ENCODE results near the gene NTN5. TPM values are rescaled to one million over a fixed set of nuclear protein-coding genes. Genes with fewer than 3 reads are reported as not detected.
"Not testable (repeated sequence)": the region's sequence is repeated elsewhere in the genome, so short reads cannot be mapped to it uniquely, and the experiment has no call there.

Gene NTN5
- total RNA-seq, 4 donors from 2014 or later: not detected

GRCh38 chr19:48719263-48720171 is 46.7 kb upstream of the NTN5 start, which contains the start of gene MAMSTR:
Gene MAMSTR (minus strand): TSS chr19:48719725. CDS start chr19:48719031, 694 bp downstream.
- H3K4me1 ChIP-seq: peaks cover 52 to 56% of the 10 kb centered on the region in 2 donors
- ATAC-seq (peak; percentile 10 to 38), DNase-seq (peak; percentile 37 to 86)
- H3K27ac ChIP-seq: peak within 1 kb of the TSS; percentile 95 to 98 (median 96)
- no peaks in the 10 kb centered on the region for H3K9me3 ChIP-seq
- no peaks in the 10 kb centered on the region for H3K27me3 ChIP-seq
- TF ChIP-seq CTCF (IDR thresholded peaks at IDR 0.05 in 4 of 5, conservative IDR thresholded peaks at IDR 0.05 in 1 of 5): peak in 1 of 5 experiments; percentile 17
- peak in 1 of 2 donors; percentile 29 for TF ChIP-seq POLR2A (IDR thresholded peaks at IDR 0.05)
- in situ Hi-C loops (cut with MboI; ENCODE audit: low sequenced_read_pairs in 4 of 4) (loop anchor here in 1 of 4 donors (10.0 kb wide), 1 partner anchor 65 kb away; no protein-coding TSS in a partner anchor), intact Hi-C loops (cut with DNase I; ENCODE audit: low total_unique reads) (loop anchor here (1.0 to 5.0 kb wide), 3 partner anchors 19 to 153 kb away; partner anchors contain the start of genes CA11 and PPP1R15A)
- H3K36me3 ChIP-seq: no peaks in the 10 kb centered on the region
- H3K4me3 ChIP-seq: peak within 1 kb of the TSS; percentile 58 to 76 (median 66)

DNA sequence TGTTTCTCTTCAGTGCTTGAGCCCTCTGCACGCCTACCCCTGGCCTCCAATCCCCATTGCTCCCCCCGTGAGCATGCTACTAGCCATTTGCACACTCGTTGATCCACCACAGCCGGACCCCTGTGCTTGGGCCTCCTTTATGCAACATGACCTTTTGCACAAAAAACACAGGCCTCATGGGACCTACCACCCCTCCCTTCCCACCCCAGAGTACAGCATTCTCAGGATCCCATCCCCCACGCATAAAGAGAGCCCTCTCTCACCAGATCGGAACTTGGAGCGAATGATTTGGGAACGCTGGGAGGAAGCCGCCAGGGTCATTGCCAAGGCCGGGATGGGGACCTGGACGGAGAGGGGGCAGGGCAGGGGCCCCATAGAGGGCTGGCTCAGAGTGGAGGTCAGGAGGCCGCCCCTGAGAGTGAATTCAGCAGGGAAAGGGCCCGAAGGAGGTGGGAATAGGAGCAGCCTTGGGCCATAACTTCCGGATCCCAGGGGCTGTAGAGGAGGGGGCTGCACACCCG is 46.0 kb upstream of the NTN5 start:
- peak overlapping the region; percentile 95 to 98 (median 96) for H3K27ac ChIP-seq
- peaks cover 50 to 52% of the 10 kb centered on the region in 2 donors for H3K4me1 ChIP-seq
- in situ Hi-C loops (cut with MboI; ENCODE audit: low sequenced_read_pairs in 4 of 4) (loop anchor here in 1 of 4 donors (10.0 kb wide), 1 partner anchor 64 kb away; no protein-coding TSS in a partner anchor), intact Hi-C loops (cut with DNase I; ENCODE audit: low total_unique reads) (loop anchor here (5.0 kb wide), 2 partner anchors 71 to 154 kb away; partner anchors contain the start of genes CA11 and PPP1R15A)
- H3K36me3 ChIP-seq: no peaks in the 10 kb centered on the region
- no peak for TF ChIP-seq POLR2A (IDR thresholded peaks at IDR 0.05)
- no peak for TF ChIP-seq CTCF (IDR thresholded peaks at IDR 0.05 in 4 of 5, conservative IDR thresholded peaks at IDR 0.05 in 1 of 5)
- no peak for ATAC-seq
- peak overlapping the region; percentile 58 to 76 (median 66) for H3K4me3 ChIP-seq
- no peaks in the 10 kb centered on the region for H3K27me3 ChIP-seq
- H3K9me3 ChIP-seq: no peaks in the 10 kb centered on the region
- peak in 1 of 2 donors; percentile 33 for DNase-seq

DNA sequence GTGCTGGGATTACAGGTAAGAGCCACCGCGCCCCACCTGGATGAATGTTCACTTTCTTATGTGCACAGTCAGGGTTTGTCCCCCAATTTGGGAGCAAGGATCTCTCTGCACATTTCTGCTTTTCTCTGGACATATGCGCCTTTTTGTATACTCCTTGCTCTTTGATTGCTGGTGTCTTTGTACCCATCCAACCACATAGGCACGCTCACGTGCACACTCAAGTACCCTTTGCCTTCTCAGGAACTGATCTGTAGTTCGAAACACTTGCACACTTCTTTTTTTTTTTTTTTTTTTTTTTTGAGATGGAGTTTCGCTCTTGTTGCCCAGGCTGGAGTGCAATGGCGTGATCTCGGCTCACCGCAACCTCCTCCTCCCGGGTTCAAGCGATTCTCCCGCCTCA is 45.3 kb upstream of the NTN5 start:
- intact Hi-C loops (cut with DNase I; ENCODE audit: low total_unique reads): loop anchor here (5.0 kb wide), 2 partner anchors 71 to 154 kb away; partner anchors contain the start of genes CA11 and PPP1R15A
- H3K36me3 ChIP-seq, DNase-seq, ATAC-seq, H3K27me3 ChIP-seq, H3K9me3 ChIP-seq: not testable (repeated sequence)
- H3K4me3 ChIP-seq: peak overlapping the region in 1 of 4 donors; percentile 76
- H3K4me1 ChIP-seq: peaks cover 52 to 56% of the 10 kb centered on the region in 2 donors
- in situ Hi-C loops (cut with MboI; ENCODE audit: low sequenced_read_pairs in 4 of 4): loop anchor here in 1 of 4 donors (10.0 kb wide), 1 partner anchor 63 kb away; no protein-coding TSS in a partner anchor
- H3K27ac ChIP-seq: peak overlapping the region; percentile 95 to 98 (median 96)

DNA sequence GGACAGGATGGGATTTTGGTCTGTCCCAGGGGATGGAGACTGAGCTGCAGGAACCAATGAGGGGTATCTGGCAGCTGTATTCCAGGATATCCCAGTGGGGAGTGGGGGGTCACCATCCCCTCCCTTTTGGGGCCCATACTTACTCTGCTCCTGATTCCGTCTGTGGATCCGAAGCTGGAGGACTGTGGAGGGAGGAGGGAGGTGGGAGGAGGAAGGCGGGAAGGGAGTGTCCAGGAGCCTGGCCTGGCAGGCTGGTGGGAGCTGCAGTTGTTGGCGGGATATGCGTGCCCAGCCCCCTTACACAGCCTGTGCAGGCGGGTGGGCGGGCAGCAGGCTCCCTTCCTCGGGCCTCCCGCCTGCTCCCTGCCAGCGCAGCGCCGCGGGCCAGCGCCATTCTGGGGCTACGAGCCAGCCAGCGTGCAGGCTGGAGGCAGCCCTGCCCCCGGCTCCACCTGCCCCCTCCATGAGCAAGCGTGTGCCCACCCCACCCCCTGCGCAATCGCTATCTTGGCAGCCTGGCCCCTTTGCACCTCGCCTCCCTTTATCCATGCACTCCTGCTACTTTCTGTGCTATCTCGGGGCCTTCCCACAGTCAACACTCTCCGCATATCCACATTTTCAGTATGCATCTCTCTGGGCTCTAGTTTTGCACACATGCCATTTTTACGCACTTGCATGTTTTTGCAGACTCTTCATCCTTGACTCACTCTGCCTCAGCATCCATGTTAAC is 43.9 kb upstream of the NTN5 start:
- peak overlapping the region; percentile 88 to 98 (median 94) for H3K27ac ChIP-seq
- ATAC-seq: no peak
- H3K27me3 ChIP-seq: no peaks in the 10 kb centered on the region
- in situ Hi-C loops (cut with MboI; ENCODE audit: low sequenced_read_pairs in 4 of 4): loop anchor here in 1 of 4 donors (10.0 kb wide), 1 partner anchor 62 kb away; no protein-coding TSS in a partner anchor
- peak in 1 of 2 donors; percentile 56 for DNase-seq
- no peak for TF ChIP-seq CTCF (IDR thresholded peaks at IDR 0.05 in 4 of 5, conservative IDR thresholded peaks at IDR 0.05 in 1 of 5)
- no peak for TF ChIP-seq POLR2A (IDR thresholded peaks at IDR 0.05)
- H3K9me3 ChIP-seq: no peaks in the 10 kb centered on the region
- H3K36me3 ChIP-seq: no peaks in the 10 kb centered on the region
- H3K4me1 ChIP-seq: peaks cover 52 to 57% of the 10 kb centered on the region in 2 donors
- peak overlapping the region; percentile 5 to 33 (median 20) for H3K4me3 ChIP-seq
- intact Hi-C loops (cut with DNase I; ENCODE audit: low total_unique reads): loop anchor here (5.0 kb wide), 2 partner anchors 69 to 156 kb away; partner anchors contain the start of genes CA11 and PPP1R15A
